ENCODE data around the gene ZPBP2.

- no peak for TF ChIP-seq CTCF (conservative IDR thresholded peaks at IDR 0.05; ENCODE audit: low read depth, low read length)
- TF ChIP-seq EZH2phosphoT487 (IDR thresholded peaks at IDR 0.05; ENCODE audit: borderline replicate concordance, low read length): no peak
Measured at GRCh38 chr17:39861235-39861634, 6.8 kb upstream of the ZPBP2 start.
